Left lung (tissue), 10 donors: Measurements from ENCODE around the gene TTPAL. TPM values are rescaled to one million over a fixed set of nuclear protein-coding genes. Genes with fewer than 3 reads are reported as not detected.

ENCODE experiments used
- ATAC-seq: fragments of 200-7000 bp; cut with Tn5 transposase; one replicate; pipeline ENCODE4 v1.9.1; 2020; ENCODE audit warnings: moderate library complexity
- DNase-seq, 4 donors: peaks; one replicate each; pipeline ENCODE4 v3.0.0-alpha.2; 2013 to 2020
- H3K27ac ChIP-seq, 2 donors: fragments of 200-600 bp; sonication (generic) in 1 of 2; one replicate each; pipeline versions ENCODE4 v1.5.0 to v1.8.0; 2020 to 2021
- H3K27me3 ChIP-seq, 2 donors: fragments of 200-600 bp; sonication (generic) in 1 of 2; one replicate each; pipeline versions ENCODE4 v1.5.0 to v1.8.0; 2020 to 2021
- H3K36me3 ChIP-seq, 2 donors: fragments of 200-600 bp; sonication (generic) in 1 of 2; one replicate each; pipeline versions ENCODE4 v1.5.0 to v1.8.0; 2020 to 2021
- H3K4me1 ChIP-seq, 2 donors: fragments of 200-600 bp; one replicate each; pipeline ENCODE4 v1.8.0; 2021
- H3K4me3 ChIP-seq, 2 donors: fragments of 200-600 bp; sonication (generic) in 1 of 2; one replicate each; pipeline versions ENCODE4 v1.5.0 to v1.8.0; 2020 to 2021; ENCODE audit warnings: mild to moderate bottlenecking in 1 of 2
- H3K9me3 ChIP-seq, 2 donors: fragments of 200-600 bp; sonication (generic) in 1 of 2; one replicate each; pipeline versions ENCODE4 v1.5.0 to v1.8.0; 2020 to 2021
- CTCF ChIP-seq, 2 donors: fragments of 200-600 bp; sonication (generic) in 1 of 2; IDR thresholded peaks; one replicate each; pipeline versions ENCODE4 v1.5.0 to v1.8.0; 2021; ENCODE audit warnings: antibody characterized with exemption in 2 of 2
- intact Hi-C, 2 donors: fragments of 100-400 bp; cut with DNase I; formaldehyde crosslinking; loops; one replicate each; pipeline versions ENCODE4 v1.11.2 to v1.14.2; 2022
- polyA plus RNA-seq, 6 donors: library from polyadenylated mRNA; unstranded; fragments of 120-200 nt; gene quantifications; one replicate each; pipeline ENCODE4 v1.2.1, GENCODE V29; 2013; ENCODE audit not compliant: insufficient read length in 6 of 6
- total RNA-seq, 2 donors: library from RNA; stranded (reverse); fragmentation: NEBNext Ultra II Directional; extraction: Animal tissue kit (Norgen Biotek cat#: 25700); gene quantifications; one replicate each; pipeline ENCODE4 v1.2.1, GENCODE V29; 2021
- donor health status: DM: no; HTN: yes; CAD: no.
- donor health status: DM: no; HTN: no; CAD: no.

The TTPAL gene
- total and polyA plus RNA-seq, 8 donors = 9.0 to 15.1 (median 11.7) TPM

GRCh38 chr20:44475372-44475693, 341 bp upstream of the TTPAL start:
- DNase-seq = no peak
- peak; percentile 8 for ATAC-seq
- H3K4me3 ChIP-seq = peak overlapping the region; percentile 67 to 69

GRCh38 chr20:44477151-44477550, 1.5 kb downstream of the TTPAL start:
- Histone ChIP-seq H3K27me3 (no peaks in the 10 kb centered on the region), H3K36me3 (peaks cover 0 to 20% of the 10 kb centered on the region in 2 donors), H3K4me1 (peaks cover 3 to 28% of the 10 kb centered on the region in 2 donors), H3K27ac (peak overlapping the region in 1 of 2 donors; percentile 92), H3K4me3 (no peak overlapping the region), H3K9me3 (no peaks in the 10 kb centered on the region)
- intact Hi-C loops = no loop called here
- DNase-seq (no peak), ATAC-seq (no peak)
- TF ChIP-seq CTCF (IDR thresholded peaks at IDR 0.05) = no peak

More at GRCh38 chr20:44475372-44475693, 341 bp upstream of the TTPAL start:
- Histone ChIP-seq H3K27me3 (no peaks in the 10 kb centered on the region), H3K27ac (peak overlapping the region; percentile 77 to 92), H3K9me3 (no peaks in the 10 kb centered on the region), H3K4me1 (peaks cover 3 to 19% of the 10 kb centered on the region in 2 donors), H3K36me3 (peaks cover 0 to 4% of the 10 kb centered on the region in 2 donors)
- TF ChIP-seq CTCF (IDR thresholded peaks at IDR 0.05) = no peak
- intact Hi-C loops = no loop called here

GRCh38 chr20:44478206-44478605, 2.5 kb downstream of the TTPAL start:
- H3K4me3 ChIP-seq = no peak overlapping the region
- no peak for DNase-seq

GRCh38 chr20:44479643-44480042, 4.0 kb downstream of the TTPAL start:
- no peak for ATAC-seq
- intact Hi-C loops = no loop called here

More at GRCh38 chr20:44478206-44478605, 2.5 kb downstream of the TTPAL start:
- intact Hi-C loops = no loop called here
- Histone ChIP-seq H3K27ac (no peak overlapping the region), H3K4me1 (peaks cover 3 to 28% of the 10 kb centered on the region in 2 donors), H3K36me3 (peaks cover 0 to 28% of the 10 kb centered on the region in 2 donors), H3K9me3 (no peaks in the 10 kb centered on the region), H3K27me3 (no peaks in the 10 kb centered on the region)
- no peak for ATAC-seq
- no peak for TF ChIP-seq CTCF (IDR thresholded peaks at IDR 0.05)

GRCh38 chr20:44480097-44480496, 4.4 kb downstream of the TTPAL start:
- peaks cover 3 to 26% of the 10 kb centered on the region in 2 donors for H3K4me1 ChIP-seq
- no peak overlapping the region for H3K4me3 ChIP-seq
- no peaks in the 10 kb centered on the region for H3K27me3 ChIP-seq
- no peak overlapping the region for H3K27ac ChIP-seq
- no peak for ATAC-seq
- intact Hi-C loops = no loop called here
- TF ChIP-seq CTCF (IDR thresholded peaks at IDR 0.05) = no peak
- H3K9me3 ChIP-seq = no peaks in the 10 kb centered on the region
- no peak for DNase-seq
- H3K36me3 ChIP-seq = peaks cover 0 to 46% of the 10 kb centered on the region in 2 donors

More at GRCh38 chr20:44479643-44480042, 4.0 kb downstream of the TTPAL start:
- DNase-seq = no peak
- TF ChIP-seq CTCF (IDR thresholded peaks at IDR 0.05) = no peak
- Histone ChIP-seq H3K27me3 (no peaks in the 10 kb centered on the region), H3K36me3 (peaks cover 0 to 42% of the 10 kb centered on the region in 2 donors), H3K27ac (no peak overlapping the region), H3K4me1 (peaks cover 3 to 28% of the 10 kb centered on the region in 2 donors), H3K9me3 (no peaks in the 10 kb centered on the region), H3K4me3 (no peak overlapping the region)
